Thoracic aorta (tissue), 2 donors: ENCODE results near the gene APCDD1L. TPM values are rescaled to one million over a fixed set of nuclear protein-coding genes. Genes with fewer than 3 reads are reported as not detected.
"Not testable (repeated sequence)": the region's sequence is repeated elsewhere in the genome, so short reads cannot be mapped to it uniquely, and the experiment has no call there.

ENCODE experiments used
- ATAC-seq: fragments of 150-250 bp; one replicate; pipeline ENCODE4 v1.8.0; 2017; ENCODE audit warnings: low read depth; ENCODE audit not compliant: insufficient number of reproducible peaks, low FRiP score
- DNase-seq: peaks from one replicate; pipeline ENCODE4 v3.0.0-alpha.2; 2020; ENCODE audit warnings: low spot score
- H3K27ac ChIP-seq, 2 donors: fragments of 200-600 bp; sonication (generic); 1 replicate in 1 of 2; 2 replicates in 1 of 2; pipeline ENCODE4 v1.5.1; 2016; ENCODE audit warnings: mild to moderate bottlenecking in 2 of 2, moderate library complexity in 2 of 2
- H3K27me3 ChIP-seq: fragments of 200-600 bp; sonication (generic); replicated peaks from 2 replicates; pipeline ENCODE4 v1.6.0; 2016; ENCODE audit warnings: mild to moderate bottlenecking; ENCODE audit not compliant: insufficient read depth
- H3K36me3 ChIP-seq: fragments of 200-600 bp; sonication (generic); one replicate; pipeline ENCODE4 v1.5.1; 2016
- H3K4me1 ChIP-seq, 2 donors: fragments of 200-600 bp; sonication (generic); 1 replicate in 1 of 2; 2 replicates in 1 of 2; pipeline versions ENCODE4 v1.5.1 to v1.6.0; 2016; ENCODE audit warnings: low read depth in 2 of 2, mild to moderate bottlenecking in 1 of 2; ENCODE audit not compliant: control insufficient read depth in 1 of 2
- H3K4me3 ChIP-seq: fragments of 200-600 bp; sonication (generic); 2 replicates; pipeline ENCODE4 v1.5.1; 2016; ENCODE audit warnings: mild to moderate bottlenecking
- H3K9me3 ChIP-seq: fragments of 200-600 bp; sonication (generic); 2 replicates; pipeline ENCODE4 v1.5.1; 2016
- CTCF ChIP-seq: fragments of 200-600 bp; sonication (generic); IDR thresholded peaks from one replicate; pipeline ENCODE4 v1.5.1; 2019; ENCODE audit warnings: antibody characterized with exemption
- total RNA-seq, 2 donors: library from RNA; depleted of rRNA; stranded (reverse); fragments of >200 nt; gene quantifications; one replicate each; pipeline versions ENCODE4 v1.1.0 to v1.2.3, GENCODE V29; 2016

Gene APCDD1L
- total RNA-seq, 2 donors from 2014 or later: 9.2 to 12.9 TPM

GRCh38 chr20:58508762-58509395, 6.3 kb downstream of the APCDD1L start:
- no peaks in the 10 kb centered on the region for H3K27me3 ChIP-seq
- peaks cover 16 to 29% of the 10 kb centered on the region in 2 donors for H3K4me1 ChIP-seq
- no peaks in the 10 kb centered on the region for H3K36me3 ChIP-seq
- TF ChIP-seq CTCF: no peak
- H3K27ac ChIP-seq: no peak overlapping the region
- ATAC-seq (no peak), DNase-seq (no peak)
- no peak overlapping the region for H3K4me3 ChIP-seq
- H3K9me3 ChIP-seq: no peaks in the 10 kb centered on the region

GRCh38 chr20:58506999-58507398, 8.2 kb downstream of the APCDD1L start:
- not testable (repeated sequence) for H3K9me3 ChIP-seq, DNase-seq, H3K36me3 ChIP-seq, H3K27me3 ChIP-seq, ATAC-seq, H3K27ac ChIP-seq, H3K4me3 ChIP-seq
- H3K4me1 ChIP-seq: peaks cover 4 to 11% of the 10 kb centered on the region in 2 donors

GRCh38 chr20:58504566-58504965, 10.6 kb downstream of the APCDD1L start:
- H3K27ac ChIP-seq: no peak overlapping the region
- H3K4me3 ChIP-seq: no peak overlapping the region
- H3K27me3 ChIP-seq: no peaks in the 10 kb centered on the region
- ATAC-seq (no peak), DNase-seq (no peak)
- no peaks in the 10 kb centered on the region for H3K4me1 ChIP-seq
- H3K36me3 ChIP-seq: no peaks in the 10 kb centered on the region
- no peaks in the 10 kb centered on the region for H3K9me3 ChIP-seq
- TF ChIP-seq CTCF: no peak

- ATAC-seq (no peak), DNase-seq (no peak)
- no peaks in the 10 kb centered on the region for H3K4me1 ChIP-seq
- TF ChIP-seq CTCF: no peak
- H3K9me3 ChIP-seq: no peaks in the 10 kb centered on the region
- no peak overlapping the region for H3K27ac ChIP-seq
- no peaks in the 10 kb centered on the region for H3K36me3 ChIP-seq
- no peak overlapping the region for H3K4me3 ChIP-seq
- no peaks in the 10 kb centered on the region for H3K27me3 ChIP-seq
Observed at GRCh38 chr20:58503668-58504067, 11.5 kb downstream of the APCDD1L start.

- TF ChIP-seq CTCF: no peak
- no peaks in the 10 kb centered on the region for H3K36me3 ChIP-seq
- H3K4me1 ChIP-seq: no peaks in the 10 kb centered on the region
- DNase-seq (no peak), ATAC-seq (no peak)
- H3K27me3 ChIP-seq: no peaks in the 10 kb centered on the region
- no peak overlapping the region for H3K27ac ChIP-seq
- no peaks in the 10 kb centered on the region for H3K9me3 ChIP-seq
- H3K4me3 ChIP-seq: no peak overlapping the region
Observed at GRCh38 chr20:58500256-58500655, 14.9 kb downstream of the APCDD1L start.
